GM12878 (cell line): ENCODE data around the gene GCFC2. TPM values are rescaled to one million over a fixed set of nuclear protein-coding genes. Genes with fewer than 3 reads are reported as not detected.

Source experiments
- ATAC-seq: fragments of 200-7000 bp; cut with Tn5 transposase; 3 replicates; pipeline ENCODE4 v1.9.1; 2020; ENCODE audit warnings: mild to moderate bottlenecking, moderate library complexity
- BruUV-seq: library from RNA; stranded (reverse); fragments of 400-500 nt; replicated peaks from 2 replicates; lab custom pipeline; 2021; lab: Mats Ljungman, UMichigan
- CTCF ChIA-PET: fragments of 300-600 bp; sonication (Branson Sonifier 250); formaldehyde crosslinking; extraction: SDS; loops from one replicate; lab custom pipeline; 2021; ENCODE audit warnings: inconsistent platforms; lab: Yijun Ruan, JAX
- POLR2A ChIA-PET: fragments of 350-600 bp; formaldehyde crosslinking; extraction: SDS; loops from one replicate; lab custom pipeline; 2021; ENCODE audit warnings: inconsistent platforms; lab: Charles Lee
- RAD21 ChIA-PET: fragments of 300-600 bp; sonication (Branson Sonifier 250); formaldehyde crosslinking; loops from one replicate; lab custom pipeline; 2023; ENCODE audit warnings: antibody characterized with exemption; ENCODE audit not compliant: unreplicated experiment; lab: Charles Lee
- SMC1A ChIA-PET: fragments of 300-600 bp; sonication (Branson Sonifier 250); formaldehyde crosslinking; loops from one replicate; lab custom pipeline; 2023; ENCODE audit not compliant: unreplicated experiment, uncharacterized antibody; lab: Charles Lee
- DNase-seq: peaks from one replicate; pipeline ENCODE4 v3.0.0-alpha.2; 2011; ENCODE audit warnings: low read depth, low spot score
- FAIRE-seq: peaks from 3 replicates; lab custom pipeline; 2011; peaks lifted over from hg19 to GRCh38; lab: Jason Lieb, UNC
- H2AFZ ChIP-seq: 2 replicates; pipeline ENCODE4 v1.6.0; 2011; ENCODE audit warnings: low read depth, low read length, control low read depth; ENCODE audit not compliant: control insufficient read depth
- H3K27ac ChIP-seq: 2 replicates; pipeline ENCODE4 v1.5.1; 2011; ENCODE audit warnings: control low read depth; ENCODE audit not compliant: control insufficient read depth, insufficient read depth
- H3K27me3 ChIP-seq, 2 experiments: replicated peaks in 1 of 2; 2 replicates each; pipeline versions ENCODE4 v1.6.0 to v1.6.1; 2011; ENCODE audit warnings: low read length in 1 of 2; ENCODE audit not compliant: control insufficient read depth in 2 of 2, insufficient read depth in 2 of 2
- H3K36me3 ChIP-seq, 2 experiments: 2 replicates each; pipeline ENCODE4 v1.5.1; 2011; ENCODE audit warnings: low read length in 1 of 2; ENCODE audit not compliant: control insufficient read depth in 2 of 2, insufficient read depth in 2 of 2
- H3K4me1 ChIP-seq: 2 replicates; pipeline ENCODE4 v1.6.1; 2011; ENCODE audit warnings: mild to moderate bottlenecking, low read length, moderate library complexity, mixed read lengths; ENCODE audit not compliant: control insufficient read depth, insufficient read depth
- H3K4me2 ChIP-seq: 2 replicates; pipeline ENCODE4 v1.6.0; 2011; ENCODE audit warnings: control low read depth; ENCODE audit not compliant: control insufficient read depth, insufficient read depth
- H3K4me3 ChIP-seq: fragments of 200-600 bp; sonication (generic); 2 replicates; pipeline ENCODE4 v1.5.1; 2016
- H3K79me2 ChIP-seq: 2 replicates; pipeline ENCODE4 v1.6.0; 2011; ENCODE audit warnings: low read length; ENCODE audit not compliant: control insufficient read depth, insufficient read depth
- H3K9ac ChIP-seq: 2 replicates; pipeline ENCODE4 v1.8.0; 2011; ENCODE audit warnings: low read length, control low read depth, mixed read lengths; ENCODE audit not compliant: control insufficient read depth, insufficient read depth
- H3K9me3 ChIP-seq: replicated peaks from 3 replicates; pipeline ENCODE4 v1.5.1; 2011; ENCODE audit warnings: mild to moderate bottlenecking, low read length; ENCODE audit not compliant: control insufficient read depth, insufficient read depth
- H4K20me1 ChIP-seq: 2 replicates; pipeline ENCODE4 v1.6.0; 2011; ENCODE audit not compliant: control insufficient read depth, insufficient read depth
- BRCA1 ChIP-seq: IDR thresholded peaks from 2 replicates; pipeline ENCODE4 v1.6.1; 2011; ENCODE audit warnings: low read depth, low read length, improper control_type of control experiment
- FOXM1 ChIP-seq: IDR thresholded peaks from 2 replicates; pipeline ENCODE4 v1.6.1; 2012; ENCODE audit warnings: low read depth, mild to moderate bottlenecking, inconsistent platforms, low read length, moderate library complexity
- MTA3 ChIP-seq: IDR thresholded peaks from 2 replicates; pipeline ENCODE4 v1.6.1; 2012; ENCODE audit warnings: low read length, inconsistent platforms, borderline replicate concordance
- RFX5 ChIP-seq: IDR thresholded peaks from 2 replicates; pipeline ENCODE4 v1.6.1; 2011; ENCODE audit warnings: low read depth, low read length, improper control_type of control experiment
- ZBED1 ChIP-seq: IDR thresholded peaks from 2 replicates; pipeline ENCODE4 v1.6.1; 2016; ENCODE audit warnings: borderline replicate concordance
- WGBS: methylation state at CpG from one replicate; pipeline ENCODE4 v1.1.6; 2016; ENCODE audit warnings: low lambda C conversion rate; ENCODE audit not compliant: insufficient replicate concordance, insufficient coverage; ENCODE audit errors: missing lambda C conversion rate; 5-methylcytosine and 5-hydroxymethylcytosine counted together
- in situ Hi-C: fragments of 300-500 bp; cut with MboI; formaldehyde crosslinking; loops from 9 replicates; pipeline ENCODE4 v1.14.3; 2018; ENCODE audit warnings: mixed read lengths
- intact Hi-C: fragments of 100-400 bp; cut with micrococcal nuclease; formaldehyde crosslinking; loops from one replicate; pipeline ENCODE4 v1.14.2; 2022; ENCODE audit not compliant: unreplicated experiment
- polyA plus RNA-seq, 11 experiments: library from polyadenylated mRNA; depleted of rRNA in 4 of 11; unstranded in 6 of 11; stranded (reverse) in 5 of 11; fragments of >200 nt; fragmentation: Nextera tagmentation in 4 of 11; fragmentation: Illumina TruSeq in 1 of 11; extraction: Ambion mirVana in 4 of 11; extraction: Trizol in 1 of 11; gene quantifications; 1 replicate in 1 of 11; 2 replicates in 10 of 11; pipeline versions ENCODE4 v1.2.1 to v1.2.3, GENCODE V29; 2011 to 2016; ENCODE audit warnings: inconsistent platforms in 2 of 11, missing spikeins in 2 of 11, low read depth in 1 of 11
- total RNA-seq, 4 experiments: library from RNA; depleted of rRNA in 3 of 4; stranded (reverse); fragments of >200 nt in 3 of 4; fragmentation: Illumina TruSeq in 1 of 4; extraction: Trizol in 1 of 4; gene quantifications; 2 replicates each; pipeline versions ENCODE4 v1.2.1 to v1.2.3, GENCODE V29; 2013 to 2021
- TF ChIP-seq, protein P1 (sequence below): fragments of 450-650 bp; formaldehyde crosslinking; IDR thresholded peaks from 2 replicates; pipeline ENCODE4 v1.4.0; 2022; ENCODE audit warnings: mild to moderate bottlenecking, moderate library complexity
- TF ChIP-seq, protein P2 (sequence below): fragments of 150-350 bp; IDR thresholded peaks from 2 replicates; pipeline ENCODE4 v1.6.1; 2014; ENCODE audit warnings: mild to moderate bottlenecking, low read depth, low read length

The GCFC2 gene
- total and polyA plus RNA-seq, 10 of the 15 experiments (the other 5 are each of a cell fraction or from before 2014, with no cell fraction given) = 15.5 to 36.5 (median 27.4) TPM

DNA sequence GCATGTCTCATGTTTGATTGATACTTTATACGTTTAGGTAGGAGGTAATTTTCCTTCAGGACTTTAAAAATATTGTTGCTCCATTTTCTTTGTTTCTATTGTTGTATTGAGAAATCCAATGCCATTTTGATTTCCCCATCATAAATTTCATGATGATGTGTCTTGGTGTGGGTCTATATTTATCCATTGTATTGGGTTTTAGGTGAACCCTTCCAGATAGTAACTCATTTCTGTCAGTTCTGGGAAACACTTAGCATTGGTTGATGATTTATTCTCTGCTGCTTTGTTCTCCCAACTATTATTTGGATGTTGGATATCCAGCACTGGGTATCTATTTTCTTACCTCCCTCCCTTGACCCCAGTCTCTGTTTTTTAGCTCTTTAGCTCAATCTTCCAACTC, 54.2 kb downstream of the GCFC2 start:
- H3K4me2 ChIP-seq = no peak overlapping the region
- H3K36me3 ChIP-seq = peaks cover 0 to 23% of the 10 kb centered on the region in 2 experiments; a peak in 3 of 4 replicates
- H3K27ac ChIP-seq = no peak overlapping the region
- H3K27me3 ChIP-seq = no peaks in the 10 kb centered on the region
- DNase-seq (no peak), ATAC-seq (no peak), FAIRE-seq (no peak)
- ChIA-PET POLR2A (interaction anchor here (1.0 to 2.4 kb wide), 3 partner anchors 9 to 52 kb away, joined by 3 to 7 read pairs (median 5); partner anchors contain the start of gene MRPL19), SMC1A (interaction anchor here (1.1 to 4.2 kb wide), 4 partner anchors 10 to 33 kb away, joined by 3 to 21 read pairs (median 7); partner anchors contain the start of gene MRPL19), CTCF (interaction anchor here (1.1 to 2.7 kb wide), 6 partner anchors 9 to 48 kb away, joined by 3 to 16 read pairs (median 4); partner anchors contain the start of gene MRPL19), RAD21 (no interaction called here)
- no peak overlapping the region for H3K4me3 ChIP-seq
- H3K9me3 ChIP-seq = peaks cover 7% of the 10 kb centered on the region; the same call in 2 of the 3 replicates
- no peak overlapping the region for H2AFZ ChIP-seq
- 100% methylated on average over 1 of the region's 1 CpG for WGBS
- no peaks in the 10 kb centered on the region for H3K4me1 ChIP-seq
- in situ Hi-C loops = no loop called here
- H3K79me2 ChIP-seq = no peaks in the 10 kb centered on the region; the same call in 1 of the 2 replicates
- no peaks in the 10 kb centered on the region for H4K20me1 ChIP-seq
- no peak overlapping the region for H3K9ac ChIP-seq
- intact Hi-C loops = loop anchor here (2.0 kb wide), 1 partner anchor 20 kb away; no protein-coding TSS in a partner anchor
- TF ChIP-seq FOXM1 (no peak), MTA3 (no peak), RFX5 (no peak), BRCA1 (no peak), ZBED1 (no peak)
- TF ChIP-seq, protein P1, sequence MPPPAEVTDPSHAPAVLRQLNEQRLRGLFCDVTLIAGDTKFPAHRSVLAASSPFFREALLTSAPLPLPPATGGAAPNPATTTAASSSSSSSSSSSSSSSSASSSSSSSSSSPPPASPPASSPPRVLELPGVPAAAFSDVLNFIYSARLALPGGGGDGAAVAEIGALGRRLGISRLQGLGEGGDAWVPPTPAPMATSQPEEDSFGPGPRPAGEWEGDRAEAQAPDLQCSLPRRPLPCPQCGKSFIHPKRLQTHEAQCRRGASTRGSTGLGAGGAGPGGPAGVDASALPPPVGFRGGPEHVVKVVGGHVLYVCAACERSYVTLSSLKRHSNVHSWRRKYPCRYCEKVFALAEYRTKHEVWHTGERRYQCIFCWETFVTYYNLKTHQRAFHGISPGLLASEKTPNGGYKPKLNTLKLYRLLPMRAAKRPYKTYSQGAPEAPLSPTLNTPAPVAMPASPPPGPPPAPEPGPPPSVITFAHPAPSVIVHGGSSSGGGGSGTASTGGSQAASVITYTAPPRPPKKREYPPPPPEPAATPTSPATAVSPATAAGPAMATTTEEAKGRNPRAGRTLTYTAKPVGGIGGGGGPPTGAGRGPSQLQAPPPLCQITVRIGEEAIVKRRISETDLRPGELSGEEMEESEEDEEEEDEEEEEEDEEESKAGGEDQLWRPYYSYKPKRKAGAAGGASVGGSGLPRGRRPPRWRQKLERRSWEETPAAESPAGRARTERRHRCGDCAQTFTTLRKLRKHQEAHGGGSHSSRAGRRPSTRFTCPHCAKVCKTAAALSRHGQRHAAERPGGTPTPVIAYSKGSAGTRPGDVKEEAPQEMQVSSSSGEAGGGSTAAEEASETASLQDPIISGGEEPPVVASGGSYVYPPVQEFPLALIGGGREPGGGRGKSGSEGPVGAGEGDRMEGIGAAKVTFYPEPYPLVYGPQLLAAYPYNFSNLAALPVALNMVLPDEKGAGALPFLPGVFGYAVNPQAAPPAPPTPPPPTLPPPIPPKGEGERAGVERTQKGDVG (CRISPR knock-in tag) = no peak
- TF ChIP-seq, protein P2, sequence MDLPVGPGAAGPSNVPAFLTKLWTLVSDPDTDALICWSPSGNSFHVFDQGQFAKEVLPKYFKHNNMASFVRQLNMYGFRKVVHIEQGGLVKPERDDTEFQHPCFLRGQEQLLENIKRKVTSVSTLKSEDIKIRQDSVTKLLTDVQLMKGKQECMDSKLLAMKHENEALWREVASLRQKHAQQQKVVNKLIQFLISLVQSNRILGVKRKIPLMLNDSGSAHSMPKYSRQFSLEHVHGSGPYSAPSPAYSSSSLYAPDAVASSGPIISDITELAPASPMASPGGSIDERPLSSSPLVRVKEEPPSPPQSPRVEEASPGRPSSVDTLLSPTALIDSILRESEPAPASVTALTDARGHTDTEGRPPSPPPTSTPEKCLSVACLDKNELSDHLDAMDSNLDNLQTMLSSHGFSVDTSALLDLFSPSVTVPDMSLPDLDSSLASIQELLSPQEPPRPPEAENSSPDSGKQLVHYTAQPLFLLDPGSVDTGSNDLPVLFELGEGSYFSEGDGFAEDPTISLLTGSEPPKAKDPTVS = no peak
- BruUV-seq = no TSS peak
